Muscle of arm (tissue), 14 donors: Measurements from ENCODE around the gene DENND1C. TPM values are rescaled to one million over a fixed set of nuclear protein-coding genes. Genes with fewer than 3 reads are reported as not detected.

Experiments used
- DNase-seq: peaks from one replicate; pipeline ENCODE4 v3.0.0-alpha.2; 2013
- long read RNA-seq, 11 donors: transcript quantifications; one replicate each; lab custom pipeline, GENCODE V29; 2026
- polyA plus RNA-seq, 12 donors: library from polyadenylated mRNA; unstranded; fragments of 120-200 nt; gene quantifications; one replicate each; pipeline ENCODE4 v1.2.1, GENCODE V29; 2013; ENCODE audit not compliant: insufficient read length in 12 of 12

Gene DENND1C, protein sequence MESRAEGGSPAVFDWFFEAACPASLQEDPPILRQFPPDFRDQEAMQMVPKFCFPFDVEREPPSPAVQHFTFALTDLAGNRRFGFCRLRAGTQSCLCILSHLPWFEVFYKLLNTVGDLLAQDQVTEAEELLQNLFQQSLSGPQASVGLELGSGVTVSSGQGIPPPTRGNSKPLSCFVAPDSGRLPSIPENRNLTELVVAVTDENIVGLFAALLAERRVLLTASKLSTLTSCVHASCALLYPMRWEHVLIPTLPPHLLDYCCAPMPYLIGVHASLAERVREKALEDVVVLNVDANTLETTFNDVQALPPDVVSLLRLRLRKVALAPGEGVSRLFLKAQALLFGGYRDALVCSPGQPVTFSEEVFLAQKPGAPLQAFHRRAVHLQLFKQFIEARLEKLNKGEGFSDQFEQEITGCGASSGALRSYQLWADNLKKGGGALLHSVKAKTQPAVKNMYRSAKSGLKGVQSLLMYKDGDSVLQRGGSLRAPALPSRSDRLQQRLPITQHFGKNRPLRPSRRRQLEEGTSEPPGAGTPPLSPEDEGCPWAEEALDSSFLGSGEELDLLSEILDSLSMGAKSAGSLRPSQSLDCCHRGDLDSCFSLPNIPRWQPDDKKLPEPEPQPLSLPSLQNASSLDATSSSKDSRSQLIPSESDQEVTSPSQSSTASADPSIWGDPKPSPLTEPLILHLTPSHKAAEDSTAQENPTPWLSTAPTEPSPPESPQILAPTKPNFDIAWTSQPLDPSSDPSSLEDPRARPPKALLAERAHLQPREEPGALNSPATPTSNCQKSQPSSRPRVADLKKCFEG
- 1 to 10 TPM in 4 of 12 donors, under 1 TPM in 6, not detected in 2; 0.50 to 9.1 (median 0.61) TPM for polyA plus RNA-seq
- long read RNA-seq, donor 1, partial matches to known transcripts = 8 of 8 reads
- long read RNA-seq, donor 1, other reads (novel, unspliced or antisense) = 0 of 8 reads
- long read RNA-seq, donor 2 = 0 reads
- long read RNA-seq, donor 3 = 0 reads
- long read RNA-seq, donor 4 = 0 reads
- long read RNA-seq, donor 5 = 0 reads
- long read RNA-seq, donor 6 = 0 reads
- long read RNA-seq, donor 7 = 0 reads
- long read RNA-seq, donor 8 = 0 reads
- long read RNA-seq, donor 9 = 0 reads
- long read RNA-seq, donor 10 = 0 reads
- long read RNA-seq, donor 11 = 0 reads

DNA sequence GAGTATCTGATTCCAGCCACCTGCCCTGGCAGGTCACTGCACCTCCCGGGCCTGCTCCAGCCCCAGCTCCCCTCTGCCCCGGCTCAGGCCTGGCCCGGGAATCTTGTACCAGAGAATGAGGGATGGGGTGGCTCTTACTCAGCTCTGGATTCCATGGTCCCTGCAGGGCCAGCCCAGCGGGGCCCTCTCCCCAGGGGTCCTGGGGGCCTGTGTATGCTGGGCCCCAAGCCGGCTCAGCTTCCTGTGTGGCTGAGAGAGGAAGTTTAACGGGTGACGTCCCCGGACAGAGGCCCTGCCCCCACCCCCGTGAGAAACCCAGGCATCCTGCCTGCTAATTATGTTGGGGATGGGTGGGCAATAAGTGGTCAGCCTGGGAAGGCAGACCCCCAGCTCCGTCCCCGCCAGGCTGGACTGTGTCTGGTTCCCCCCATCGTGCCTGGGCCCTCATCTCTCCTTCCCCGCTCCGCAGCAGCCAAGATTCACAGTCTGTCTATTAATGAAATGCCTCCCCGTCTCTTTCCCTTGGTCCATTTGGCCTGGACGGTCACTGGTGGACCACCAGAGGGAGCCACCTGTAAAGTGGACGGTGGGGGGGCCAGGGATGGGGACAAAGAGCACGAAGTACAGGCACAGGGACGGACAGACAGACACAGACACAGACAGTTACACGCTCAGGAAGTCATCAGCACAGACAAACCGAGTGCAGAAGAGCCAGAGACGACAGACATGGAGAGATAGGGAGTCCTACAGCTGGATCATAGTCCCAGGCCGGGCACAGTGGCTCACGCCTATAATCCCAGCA lies at the start of gene DENND1C:
Gene DENND1C, minus strand, starts transcription at position 247 of the 802 bp plus-strand sequence. Its CDS starts 92 bp downstream, at position 155.
- no peak for DNase-seq

DNA sequence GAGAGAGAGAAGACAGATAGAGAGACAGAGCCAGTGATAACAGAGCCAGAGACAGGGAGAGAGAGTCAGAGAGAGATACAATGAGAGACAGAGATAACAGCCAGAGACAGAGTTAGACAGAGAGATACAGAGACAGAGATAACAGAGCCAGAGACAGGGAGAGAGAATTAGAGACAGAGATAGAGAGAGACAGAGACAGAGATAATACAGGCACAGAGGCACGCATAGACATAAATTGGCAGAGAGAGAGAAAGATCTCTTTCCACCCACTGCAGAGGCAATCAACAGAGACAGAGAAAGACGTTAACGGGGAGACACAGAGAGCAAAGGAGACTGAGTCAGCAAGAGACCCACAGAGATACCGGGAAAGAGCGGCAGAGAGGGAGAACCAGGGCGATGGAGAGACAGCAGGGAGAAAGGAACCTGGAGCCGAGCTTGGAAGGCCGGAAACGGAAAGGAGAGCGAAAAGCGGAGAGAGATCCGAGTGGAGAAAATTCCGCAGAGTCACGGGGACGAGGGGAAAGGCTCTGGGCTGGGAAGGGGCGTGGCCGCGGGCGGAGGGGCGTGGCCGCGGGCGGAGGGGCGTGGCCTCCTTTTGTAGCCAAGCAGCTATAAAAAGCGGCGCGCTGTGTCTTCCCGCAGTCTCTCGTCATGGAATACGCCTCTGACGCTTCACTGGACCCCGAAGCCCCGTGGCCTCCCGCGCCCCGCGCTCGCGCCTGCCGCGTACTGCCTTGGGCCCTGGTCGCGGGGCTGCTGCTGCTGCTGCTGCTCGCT lies 49.0 kb upstream of the DENND1C start, which contains the start of gene TNFSF9:
Gene TNFSF9, plus strand, starts transcription at position 641 of the 777 bp plus-strand sequence. Its CDS starts 11 bp downstream, at position 652.
- peak; percentile 92 for DNase-seq

DNA sequence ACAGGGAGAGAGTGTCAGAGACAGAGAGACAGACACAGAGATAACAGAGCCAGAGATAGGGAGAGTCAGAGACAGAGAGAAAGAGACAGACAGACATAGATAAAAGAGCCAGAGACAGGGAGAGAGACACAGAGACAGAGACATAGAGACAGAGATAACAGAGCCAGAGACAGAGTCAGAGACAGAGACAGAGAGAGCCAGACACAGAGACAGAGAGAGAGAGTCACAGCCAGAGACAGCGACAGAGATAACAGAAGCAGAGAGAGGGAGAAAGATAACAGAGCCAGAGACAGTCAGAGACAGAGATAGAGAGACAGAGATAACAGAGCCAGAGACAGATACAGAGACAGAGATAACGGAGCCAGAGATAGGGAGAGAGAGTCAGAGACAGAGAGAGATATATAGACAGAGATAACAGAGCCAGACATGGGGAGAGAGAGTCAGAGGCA lies 48.4 kb upstream of the DENND1C start:
- no peak for DNase-seq

DNA sequence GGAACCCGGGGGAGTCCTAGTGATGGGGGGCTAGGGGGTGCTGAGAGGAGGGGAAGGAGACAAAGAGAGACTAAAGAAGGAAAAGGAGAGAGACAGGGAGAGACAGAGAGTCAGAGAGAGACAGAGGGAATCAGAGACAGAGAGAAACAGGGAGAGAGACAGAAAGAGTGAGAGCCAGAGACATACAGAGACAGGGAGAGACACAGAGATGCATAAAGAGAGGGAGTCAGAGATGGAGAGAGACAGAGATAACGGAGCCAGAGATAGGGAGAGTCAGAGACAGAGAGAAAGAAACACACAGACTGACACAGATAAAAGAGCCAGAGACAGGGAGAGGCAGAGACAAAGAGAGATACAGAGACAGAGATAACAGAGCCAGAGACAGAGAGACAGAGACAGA lies 47.8 kb upstream of the DENND1C start:
- DNase-seq = no peak

DNA sequence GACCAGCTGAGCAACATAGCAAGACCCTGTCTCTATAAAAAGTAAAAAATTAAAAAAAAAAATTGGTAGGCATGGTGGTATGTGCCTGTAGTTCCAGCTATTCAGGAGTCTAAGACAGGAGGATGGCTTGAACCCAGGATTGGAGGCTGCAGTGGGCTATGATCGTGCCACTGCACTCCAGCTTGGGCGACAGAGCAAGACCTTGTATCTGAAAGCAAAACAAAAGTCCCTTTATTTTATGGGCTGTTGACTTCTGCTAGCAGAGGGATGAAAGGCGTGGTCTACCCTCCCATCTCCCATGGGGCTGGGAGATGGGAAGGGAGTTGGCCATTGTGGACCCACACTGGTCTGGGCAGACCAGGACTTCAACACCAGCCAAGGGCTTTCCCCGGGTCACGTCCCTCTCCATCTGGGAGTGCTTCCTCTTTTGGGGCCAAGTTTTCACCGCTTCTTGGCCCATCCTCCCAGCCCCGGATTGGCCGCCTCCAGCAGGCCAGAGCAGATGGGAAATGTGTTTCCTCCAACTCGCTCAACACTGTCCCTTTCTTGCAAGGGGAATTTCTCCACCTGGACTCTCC lies 47.0 kb upstream of the DENND1C start:
- DNase-seq = peak; percentile 72

DNA sequence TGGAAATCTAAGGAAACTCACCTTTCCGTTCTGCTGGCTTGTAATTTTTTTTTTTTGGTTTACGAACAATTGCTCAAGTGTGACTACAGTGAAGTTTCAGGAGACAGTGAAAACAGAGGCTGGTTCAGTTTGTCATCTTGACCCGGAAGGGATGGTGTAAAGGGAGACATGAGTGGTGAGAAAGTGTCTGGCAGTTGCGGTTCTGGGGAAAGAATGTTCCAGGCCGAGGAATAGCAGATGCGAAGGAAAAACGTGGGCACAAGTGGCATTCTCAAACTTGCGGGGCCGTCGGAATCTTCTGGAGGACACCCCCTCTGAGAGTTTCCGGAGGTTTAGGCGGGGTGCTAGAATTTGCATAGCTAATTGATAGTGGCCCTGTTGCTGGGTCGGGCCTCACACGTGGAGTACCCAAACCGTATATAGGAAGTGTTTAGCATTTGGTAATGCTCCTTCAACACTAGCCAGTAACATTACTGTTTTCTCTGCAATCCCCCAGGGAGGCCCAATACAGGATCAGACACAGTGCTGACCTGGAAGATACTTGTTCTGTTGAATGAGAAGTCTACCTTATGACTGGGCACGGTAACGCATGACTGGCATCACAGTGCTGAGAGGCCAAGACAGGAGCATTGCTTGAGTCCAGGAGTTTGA lies 46.4 kb upstream of the DENND1C start:
- no peak for DNase-seq

DNA sequence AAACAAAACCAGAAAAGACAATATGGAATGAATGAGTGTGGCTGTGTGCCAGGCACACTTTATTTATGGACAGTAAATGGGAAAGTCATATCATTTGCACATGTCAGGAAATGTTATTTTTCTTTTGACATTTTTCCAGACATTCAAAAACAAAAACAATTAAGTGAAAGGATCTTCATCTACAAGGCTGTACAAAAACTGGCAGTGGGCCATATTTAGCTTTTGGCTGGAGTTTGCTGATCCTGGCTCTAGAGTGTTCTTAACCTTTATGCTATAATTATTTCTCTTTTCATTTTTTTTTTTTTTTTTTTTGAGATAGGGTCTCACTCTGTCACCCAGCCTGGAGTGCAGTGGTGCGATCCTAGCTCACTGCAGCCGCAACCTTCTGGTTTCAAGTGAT lies 42.7 kb upstream of the DENND1C start:
- no peak for DNase-seq

DNA sequence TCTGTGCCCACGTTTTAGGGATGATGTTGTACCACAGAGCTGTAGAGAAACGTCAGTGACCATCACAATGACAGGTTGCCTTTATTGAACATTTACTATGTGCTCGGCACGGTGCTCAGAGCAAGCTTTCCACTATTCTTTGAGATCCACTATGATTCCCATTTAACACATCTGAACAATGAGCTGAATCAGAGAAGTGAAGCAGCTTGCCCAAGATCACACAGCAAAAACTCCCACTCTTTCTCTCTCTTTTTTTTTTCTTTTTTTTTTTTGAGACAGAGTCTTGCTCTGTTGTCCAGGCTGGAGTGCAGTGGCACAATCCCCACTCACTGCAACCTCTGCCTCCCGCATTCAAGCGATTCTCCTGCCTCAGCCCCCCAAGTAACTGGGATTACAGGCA lies 41.1 kb upstream of the DENND1C start:
- no peak for DNase-seq

DNA sequence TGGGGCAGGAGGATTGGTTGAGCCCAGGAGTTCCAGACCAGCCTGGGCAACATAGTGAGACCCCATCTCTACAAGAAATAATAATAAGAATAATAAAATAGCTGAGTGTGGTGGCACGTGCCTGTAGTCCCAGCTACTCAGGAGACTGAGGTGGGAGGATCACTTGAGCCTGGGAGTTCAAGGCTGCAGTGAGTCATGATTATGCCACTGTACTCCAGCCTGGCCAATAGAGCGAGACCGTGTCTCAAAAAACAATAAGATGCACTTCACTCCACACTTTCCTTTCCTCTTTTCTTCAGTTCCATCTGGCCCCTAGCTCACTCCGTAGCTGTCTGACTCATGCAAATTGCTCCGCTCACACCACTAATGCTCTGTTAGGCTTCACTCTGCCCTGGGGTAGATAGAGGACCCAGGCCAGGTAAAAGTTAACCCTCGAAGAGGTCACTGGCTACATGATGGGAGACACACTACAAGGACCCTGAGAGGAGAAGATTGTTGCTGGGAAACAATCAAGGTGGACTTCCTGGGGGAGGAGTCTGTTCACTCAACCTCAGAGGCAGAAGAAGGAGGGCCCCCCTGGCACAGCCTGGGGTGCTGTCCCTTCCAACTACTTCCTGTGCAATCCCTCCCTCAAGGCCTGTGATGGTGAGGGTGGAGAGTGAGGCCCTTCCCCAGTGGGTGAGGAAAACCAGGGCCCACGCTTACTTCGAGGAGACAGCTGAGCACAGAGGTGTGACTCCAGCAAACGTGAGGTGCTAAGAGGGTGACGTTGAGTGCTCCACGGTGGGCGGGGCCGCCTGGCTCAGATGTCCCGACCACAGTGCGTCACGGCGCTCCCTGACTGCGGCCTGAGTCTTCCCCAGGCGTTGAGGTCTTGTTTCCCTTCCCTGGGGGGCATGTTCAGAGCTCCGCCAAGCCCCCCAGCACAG lies 40.4 kb upstream of the DENND1C start:
- no peak for DNase-seq

DNA sequence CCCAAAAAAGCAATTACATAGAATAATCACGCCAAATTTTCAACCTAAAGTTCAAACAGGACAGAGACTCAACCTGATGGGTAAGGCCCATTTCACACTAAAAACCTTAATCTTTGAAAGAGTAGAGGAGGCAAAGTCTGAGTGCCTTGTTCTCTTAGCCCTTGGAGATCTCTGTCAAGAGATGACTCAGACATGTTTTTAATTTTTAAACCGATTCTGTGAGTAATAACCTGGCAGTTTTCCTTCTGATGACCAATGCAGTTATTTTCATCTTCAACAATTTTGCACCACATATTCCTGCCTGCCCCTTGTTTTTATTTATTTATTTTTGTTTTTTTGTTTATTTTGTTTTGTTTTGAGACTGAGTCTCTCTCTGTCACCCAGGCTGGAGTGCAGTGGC lies 37.7 kb upstream of the DENND1C start:
- DNase-seq = peak; percentile 57

DNA sequence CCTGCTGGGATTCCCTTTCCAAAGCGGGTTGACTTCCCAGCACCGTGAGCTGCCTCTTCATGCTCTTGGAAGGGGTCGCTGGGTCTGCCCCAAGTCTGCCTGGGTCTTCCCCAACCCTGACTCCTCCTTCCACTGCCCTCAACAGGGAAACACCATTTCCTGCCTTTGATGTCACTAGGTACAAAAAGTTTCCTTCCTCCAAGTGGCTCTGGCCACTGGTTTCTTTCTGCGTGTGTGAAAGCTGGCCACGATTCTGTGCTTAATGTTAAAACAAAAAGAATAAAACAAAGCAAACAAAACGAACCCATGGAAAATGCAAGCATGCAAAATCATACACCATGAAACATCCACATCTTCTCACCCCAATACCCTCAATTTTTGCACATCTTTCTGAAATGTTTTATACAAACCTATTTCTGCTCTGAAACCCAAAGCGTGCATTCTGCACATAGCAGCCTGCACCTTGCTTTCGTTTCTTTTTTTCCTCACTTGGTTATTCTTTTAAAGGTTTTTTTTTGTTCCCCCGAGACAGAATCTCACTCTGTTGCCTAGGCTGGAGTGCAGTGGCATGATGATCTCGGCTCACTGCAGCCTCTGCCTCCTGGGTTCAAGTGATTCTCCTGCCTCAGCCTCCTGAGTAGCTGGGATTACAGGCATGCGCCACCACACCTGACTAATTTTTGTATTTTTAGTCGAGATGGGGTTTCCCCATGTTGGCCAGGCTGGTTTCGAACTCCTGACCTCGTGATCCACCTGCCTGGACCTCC lies 36.7 kb upstream of the DENND1C start:
- no peak for DNase-seq

DNA sequence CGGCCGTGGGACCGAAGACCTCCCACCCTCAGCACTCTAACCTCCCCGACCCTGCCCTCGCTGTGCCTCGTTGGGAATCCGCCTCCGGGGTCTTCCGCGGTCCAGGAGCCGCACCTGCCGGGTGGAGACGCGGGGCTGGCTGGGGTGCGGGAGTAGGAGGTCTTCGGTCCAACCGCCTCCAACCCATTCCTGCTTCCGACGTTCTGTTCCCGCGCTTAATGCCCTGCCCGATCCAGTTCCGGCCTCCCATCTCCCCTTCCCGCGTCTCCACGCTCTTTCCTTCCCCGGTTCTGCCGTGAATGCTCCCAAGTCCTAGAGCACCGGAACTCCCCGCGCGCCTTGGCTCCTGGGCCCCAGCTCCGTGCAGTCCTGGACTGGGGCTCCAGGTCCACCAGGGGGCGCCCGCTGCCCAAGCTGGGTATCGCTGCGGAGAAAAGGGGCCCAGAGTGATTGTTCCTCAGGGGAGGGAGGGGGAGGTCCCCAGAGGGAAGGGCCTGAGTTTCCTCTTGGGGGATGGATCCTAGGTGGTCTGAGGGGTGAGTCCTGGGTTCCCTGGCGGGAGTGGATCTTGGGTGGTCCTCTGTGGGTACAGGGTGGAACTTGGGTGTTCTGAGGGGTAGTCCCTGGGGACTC lies 35.2 kb upstream of the DENND1C start:
- peak; percentile 88 for DNase-seq

DNA sequence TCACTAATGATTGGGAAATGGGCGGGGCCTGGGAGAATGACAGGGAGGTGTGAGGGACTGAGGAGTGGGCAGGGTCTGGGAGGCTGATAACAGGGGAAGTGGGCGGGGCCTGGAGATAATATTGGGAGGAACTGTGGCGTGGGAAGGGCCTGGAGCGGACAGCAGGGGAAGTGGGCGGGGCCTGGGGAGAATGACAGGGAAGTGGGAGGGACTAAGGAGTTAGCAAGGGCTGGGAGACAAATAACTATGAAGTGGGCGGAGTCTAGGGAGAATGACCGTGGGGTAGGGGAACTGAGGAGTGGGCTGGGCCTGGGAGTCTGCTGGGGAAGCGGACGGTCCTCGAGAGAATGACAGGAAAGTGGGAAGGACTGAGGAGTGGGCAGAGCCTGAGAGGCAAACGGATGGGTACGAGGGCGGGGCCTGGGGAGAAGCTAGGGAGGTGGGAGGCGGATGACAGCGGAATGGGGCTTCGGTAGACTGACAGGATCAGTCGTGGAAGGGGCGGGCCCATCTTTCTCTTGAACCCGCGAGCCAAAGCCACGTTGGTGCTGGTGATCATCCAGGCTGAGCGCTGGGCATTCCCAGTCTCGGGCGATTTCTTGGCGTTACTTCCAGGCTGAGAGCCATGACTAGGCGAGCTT lies 34.6 kb upstream of the DENND1C start:
- DNase-seq = peak; percentile 91

DNA sequence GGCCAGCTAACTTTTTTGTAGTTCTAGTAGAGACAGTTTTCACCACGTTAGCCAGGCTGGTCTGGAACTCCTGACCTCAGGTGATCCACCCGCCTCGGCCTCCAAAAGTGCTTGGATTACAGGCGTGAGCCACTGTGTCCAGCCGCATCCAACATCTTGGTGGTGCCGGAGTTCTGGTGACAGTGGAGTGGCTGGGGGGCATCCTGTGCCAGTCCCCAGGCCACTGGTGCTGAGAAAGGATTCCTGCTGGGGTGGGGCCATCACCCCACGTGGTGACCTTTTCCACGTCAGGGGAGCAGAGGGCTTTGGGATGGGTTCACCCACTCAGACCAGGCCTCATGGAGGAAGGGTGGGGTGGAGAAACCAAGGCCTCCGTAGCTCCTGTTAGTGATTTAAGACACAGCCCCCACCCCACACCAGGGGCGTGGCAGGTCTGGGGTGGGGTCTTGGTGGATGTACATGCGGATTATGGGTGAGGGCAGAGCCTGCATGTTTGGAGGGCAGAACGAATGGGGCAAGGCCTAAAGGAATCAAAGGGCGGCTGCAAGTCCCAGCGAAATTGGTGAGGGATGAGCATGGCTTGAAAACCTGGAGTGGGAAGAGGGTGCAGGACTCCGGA lies 33.4 kb upstream of the DENND1C start:
- no peak for DNase-seq

DNA sequence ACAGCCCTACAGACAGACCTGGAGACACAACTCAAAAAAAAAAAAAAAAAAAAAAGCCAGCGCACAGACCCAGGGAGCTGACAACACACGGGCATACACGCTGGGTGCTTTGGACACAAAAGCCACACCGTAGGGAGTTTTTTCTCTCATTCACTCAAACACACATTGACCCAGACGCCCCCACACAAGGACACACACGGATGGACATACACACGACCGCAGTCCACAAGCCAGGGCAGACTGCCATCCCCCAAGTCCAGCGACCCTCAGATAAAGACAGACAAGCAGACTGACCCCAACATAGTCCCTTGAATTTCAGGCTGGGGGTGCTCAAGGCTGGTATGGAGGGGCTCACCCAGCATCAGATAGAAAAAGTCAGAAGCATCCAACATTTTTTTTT lies 32.5 kb upstream of the DENND1C start:
- no peak for DNase-seq

DNA sequence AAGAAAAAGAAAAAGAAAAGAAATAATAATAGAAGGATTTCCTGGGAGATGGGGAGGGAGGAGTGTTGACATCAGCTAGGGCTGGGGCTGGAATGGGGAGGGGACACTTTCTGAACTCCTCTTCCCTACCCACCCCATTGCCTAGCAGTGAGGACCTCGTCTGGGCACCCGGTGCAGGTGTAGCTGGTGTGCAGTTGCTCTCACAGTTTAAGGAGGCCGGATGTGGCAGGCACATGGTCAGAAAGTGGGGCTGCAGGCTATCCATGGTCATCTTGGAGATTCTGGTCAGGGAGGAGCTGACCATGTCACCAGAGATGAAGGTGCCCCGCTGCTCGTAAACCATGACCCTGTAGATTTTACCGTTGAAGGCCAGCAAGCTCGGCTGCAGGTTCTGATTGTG lies 29.0 kb upstream of the DENND1C start:
- no peak for DNase-seq
